OCI-LY7 (cell line): ENCODE measurements around the gene FHOD3. TPM values are rescaled to one million over a fixed set of nuclear protein-coding genes. Genes with fewer than 3 reads are reported as not detected.
"Not testable (repeated sequence)": the region's sequence is repeated elsewhere in the genome, so short reads cannot be mapped to it uniquely, and the experiment has no call there.

Experiments used
- BruUV-seq: library from RNA; stranded (reverse); fragments of 400-500 nt; replicated peaks from 2 replicates; lab custom pipeline; 2021; lab: Mats Ljungman, UMichigan
- CTCF ChIA-PET: fragments of 300-600 bp; sonication (Branson Sonifier 250); formaldehyde crosslinking; loops from one replicate; lab custom pipeline; 2022; ENCODE audit warnings: antibody characterized with exemption; ENCODE audit not compliant: unreplicated experiment; lab: Charles Lee
- POLR2A ChIA-PET: fragments of 300-600 bp; sonication (Branson Sonifier 250); formaldehyde crosslinking; loops from one replicate; lab custom pipeline; 2022; ENCODE audit warnings: antibody characterized with exemption; lab: Charles Lee
- DNase-seq: peaks from one replicate; pipeline ENCODE4 v3.0.0-alpha.2; 2015; ENCODE audit warnings: low spot score
- H2AFZ ChIP-seq: fragments of 200-600 bp; sonication (generic), shearing (Covaris generic); 2 replicates; pipeline ENCODE4 v1.6.1; 2014; ENCODE audit warnings: mild to moderate bottlenecking, antibody characterized with exemption, low read length, moderate library complexity
- H3K27ac ChIP-seq: fragments of 200-600 bp; sonication (generic); 2 replicates; pipeline ENCODE4 v1.5.1; 2014; ENCODE audit warnings: mixed run types, low read depth, mild to moderate bottlenecking, moderate library complexity, low read length, inconsistent platforms; ENCODE audit not compliant: poor library complexity, severe bottlenecking
- H3K36me3 ChIP-seq: fragments of 200-600 bp; sonication (generic); 2 replicates; pipeline ENCODE4 v1.6.1; 2014; ENCODE audit warnings: mild to moderate bottlenecking, antibody characterized with exemption, low read length, moderate library complexity, mixed read lengths; ENCODE audit not compliant: insufficient read depth
- H3K4me1 ChIP-seq: fragments of 200-600 bp; sonication (generic); 2 replicates; pipeline ENCODE4 v1.5.1; 2014; ENCODE audit warnings: mild to moderate bottlenecking, low read length; ENCODE audit not compliant: insufficient read depth, poor library complexity, severe bottlenecking
- H3K4me2 ChIP-seq: fragments of 200-600 bp; sonication (generic); 2 replicates; pipeline ENCODE4 v1.6.1; 2014; ENCODE audit warnings: mild to moderate bottlenecking, low read length
- H3K4me3 ChIP-seq: fragments of 200-600 bp; sonication (generic); 2 replicates; pipeline ENCODE4 v1.5.1; 2014; ENCODE audit warnings: mild to moderate bottlenecking, low read depth, low read length; ENCODE audit not compliant: poor library complexity, severe bottlenecking
- H3K79me2 ChIP-seq: fragments of 200-600 bp; sonication (generic); 2 replicates; pipeline ENCODE4 v1.6.1; 2016; ENCODE audit warnings: low read depth, mild to moderate bottlenecking, low read length, moderate library complexity, mixed read lengths; ENCODE audit not compliant: insufficient read depth
- H3K9me2 ChIP-seq: fragments of 200-600 bp; sonication (generic); 2 replicates; pipeline ENCODE4 v1.6.1; 2016; ENCODE audit warnings: mild to moderate bottlenecking, low read length, mixed read lengths; ENCODE audit not compliant: insufficient read depth
- H3K9me3 ChIP-seq: fragments of 200-600 bp; sonication (generic); 2 replicates; pipeline ENCODE4 v1.6.1; 2014; ENCODE audit warnings: mild to moderate bottlenecking, mixed run types, low read length, mixed read lengths
- H4K20me1 ChIP-seq: fragments of 200-600 bp; sonication (generic); 2 replicates; pipeline ENCODE4 v1.6.1; 2014; ENCODE audit warnings: mild to moderate bottlenecking, antibody characterized with exemption, low read length, moderate library complexity, mixed read lengths; ENCODE audit not compliant: insufficient read depth
- EZH2phosphoT487 ChIP-seq: fragments of 200-600 bp; sonication (generic); IDR thresholded peaks from 2 replicates; pipeline ENCODE4 v1.6.1; 2018; ENCODE audit warnings: low read depth, borderline replicate concordance, mild to moderate bottlenecking, mixed run types, antibody characterized with exemption, low read length, moderate library complexity, mixed read lengths
- intact Hi-C: fragments of 100-400 bp; cut with micrococcal nuclease; formaldehyde crosslinking; loops from one replicate; pipeline ENCODE4 v1.10.0; 2022; ENCODE audit not compliant: unreplicated experiment
- total RNA-seq, 2 experiments: library from RNA; depleted of rRNA in 1 of 2; stranded (reverse); fragments of >200 nt in 1 of 2; shearing (Covaris generic) in 1 of 2; gene quantifications; 2 replicates each; pipeline ENCODE4 v1.2.3, GENCODE V29; 2014 to 2022
- TF ChIP-seq, protein P1 (sequence below): fragments of 200-600 bp; sonication (generic); conservative IDR thresholded peaks from 2 replicates; pipeline ENCODE4 v1.5.1; 2014; ENCODE audit warnings: mild to moderate bottlenecking, antibody characterized with exemption, low read length, moderate library complexity, mixed read lengths

FHOD3 gene
- total RNA-seq, 2 experiments from 2014 or later: 0.06 to 2.4 TPM

DNA sequence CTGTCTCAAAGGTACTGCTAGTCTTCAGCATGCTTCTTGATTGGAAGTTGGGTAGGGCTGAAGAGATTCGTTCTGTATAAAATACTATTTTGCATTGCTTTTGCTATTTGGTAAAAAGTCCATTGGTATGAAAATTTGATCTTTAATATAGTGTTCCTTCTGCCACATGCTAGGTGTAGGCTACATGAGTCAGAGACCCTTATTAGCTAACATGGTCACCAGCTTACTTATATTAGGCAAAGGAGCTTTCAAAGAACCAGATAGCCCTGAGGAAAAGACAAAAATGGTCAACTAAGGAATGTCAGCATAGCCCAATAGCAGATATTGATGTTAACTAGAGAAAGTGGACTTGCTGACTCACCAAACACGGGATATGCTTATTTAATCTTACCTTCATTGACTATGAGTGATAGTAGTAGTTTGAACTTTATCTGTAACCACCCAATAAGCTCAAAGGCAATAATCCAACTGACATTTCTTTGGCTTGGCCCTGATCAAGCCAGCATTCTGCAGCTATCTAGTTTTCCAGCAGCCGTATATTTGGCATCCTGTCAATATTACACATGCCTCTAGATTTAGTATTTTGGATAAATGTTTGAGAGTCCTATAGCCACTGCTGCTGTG, 421.3 kb downstream of the FHOD3 start:
- H3K9me3 ChIP-seq: no peaks in the 10 kb centered on the region
- H3K79me2 ChIP-seq: no peaks in the 10 kb centered on the region
- TF ChIP-seq EZH2phosphoT487: no peak
- TF ChIP-seq, protein P1, sequence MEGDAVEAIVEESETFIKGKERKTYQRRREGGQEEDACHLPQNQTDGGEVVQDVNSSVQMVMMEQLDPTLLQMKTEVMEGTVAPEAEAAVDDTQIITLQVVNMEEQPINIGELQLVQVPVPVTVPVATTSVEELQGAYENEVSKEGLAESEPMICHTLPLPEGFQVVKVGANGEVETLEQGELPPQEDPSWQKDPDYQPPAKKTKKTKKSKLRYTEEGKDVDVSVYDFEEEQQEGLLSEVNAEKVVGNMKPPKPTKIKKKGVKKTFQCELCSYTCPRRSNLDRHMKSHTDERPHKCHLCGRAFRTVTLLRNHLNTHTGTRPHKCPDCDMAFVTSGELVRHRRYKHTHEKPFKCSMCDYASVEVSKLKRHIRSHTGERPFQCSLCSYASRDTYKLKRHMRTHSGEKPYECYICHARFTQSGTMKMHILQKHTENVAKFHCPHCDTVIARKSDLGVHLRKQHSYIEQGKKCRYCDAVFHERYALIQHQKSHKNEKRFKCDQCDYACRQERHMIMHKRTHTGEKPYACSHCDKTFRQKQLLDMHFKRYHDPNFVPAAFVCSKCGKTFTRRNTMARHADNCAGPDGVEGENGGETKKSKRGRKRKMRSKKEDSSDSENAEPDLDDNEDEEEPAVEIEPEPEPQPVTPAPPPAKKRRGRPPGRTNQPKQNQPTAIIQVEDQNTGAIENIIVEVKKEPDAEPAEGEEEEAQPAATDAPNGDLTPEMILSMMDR: no peak
- H2AFZ ChIP-seq: no peak overlapping the region
- ChIA-PET CTCF (interaction anchor here (1.2 kb wide), 1 partner anchor 16 kb away, joined by 4 read pairs; no protein-coding TSS in a partner anchor), POLR2A (interaction anchor here (0.5 kb wide), 1 partner anchor 158 kb away, joined by 3 read pairs; no protein-coding TSS in a partner anchor)
- no peaks in the 10 kb centered on the region for H3K9me2 ChIP-seq
- H4K20me1 ChIP-seq: no peaks in the 10 kb centered on the region
- no peak overlapping the region for H3K4me3 ChIP-seq
- H3K36me3 ChIP-seq: no peaks in the 10 kb centered on the region
- no peak overlapping the region for H3K4me2 ChIP-seq
- BruUV-seq: no TSS peak
- intact Hi-C loops: no loop called here
- peaks cover 13% of the 10 kb centered on the region for H3K4me1 ChIP-seq
- no peak overlapping the region for H3K27ac ChIP-seq
- DNase-seq: no peak

DNA sequence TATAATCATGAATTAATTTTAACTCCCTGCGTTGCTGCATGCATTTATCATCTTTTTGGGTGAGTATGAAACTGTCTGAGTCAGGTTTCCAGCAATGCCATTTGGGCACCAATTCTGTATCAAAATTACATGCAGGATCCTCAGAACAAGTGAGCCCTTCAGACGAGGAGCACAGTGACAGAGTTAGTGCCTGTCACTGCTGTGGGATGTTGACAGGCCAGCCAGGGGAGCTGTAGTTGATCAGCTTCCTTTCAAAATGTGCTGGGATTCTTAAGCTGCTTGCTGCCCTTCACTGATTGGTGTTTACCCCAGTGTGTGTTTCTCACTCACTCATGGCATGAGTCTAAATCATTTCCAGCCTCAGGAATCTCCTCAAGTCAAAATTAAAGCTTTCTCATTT, 422.1 kb downstream of the FHOD3 start:
- intact Hi-C loops: no loop called here
- Histone ChIP-seq H3K4me1 (peaks cover 13% of the 10 kb centered on the region), H2AFZ (no peak overlapping the region), H3K4me3 (no peak overlapping the region), H3K79me2 (no peaks in the 10 kb centered on the region), H3K4me2 (no peak overlapping the region), H4K20me1 (no peaks in the 10 kb centered on the region), H3K9me2 (no peaks in the 10 kb centered on the region), H3K27ac (no peak overlapping the region), H3K9me3 (no peaks in the 10 kb centered on the region), H3K36me3 (no peaks in the 10 kb centered on the region)
- DNase-seq: no peak
- no TSS peak for BruUV-seq
- POLR2A ChIA-PET: interaction anchor here (0.7 to 2.5 kb wide), 4 partner anchors 10 to 703 kb away, joined by 3 to 11 read pairs (median 7); no protein-coding TSS in a partner anchor
- TF ChIP-seq EZH2phosphoT487: no peak
- TF ChIP-seq, protein P1: no peak
- CTCF ChIA-PET: interaction anchor here (0.8 to 1.2 kb wide), 2 partner anchors 10 to 15 kb away, joined by 3 to 4 read pairs; no protein-coding TSS in a partner anchor

DNA sequence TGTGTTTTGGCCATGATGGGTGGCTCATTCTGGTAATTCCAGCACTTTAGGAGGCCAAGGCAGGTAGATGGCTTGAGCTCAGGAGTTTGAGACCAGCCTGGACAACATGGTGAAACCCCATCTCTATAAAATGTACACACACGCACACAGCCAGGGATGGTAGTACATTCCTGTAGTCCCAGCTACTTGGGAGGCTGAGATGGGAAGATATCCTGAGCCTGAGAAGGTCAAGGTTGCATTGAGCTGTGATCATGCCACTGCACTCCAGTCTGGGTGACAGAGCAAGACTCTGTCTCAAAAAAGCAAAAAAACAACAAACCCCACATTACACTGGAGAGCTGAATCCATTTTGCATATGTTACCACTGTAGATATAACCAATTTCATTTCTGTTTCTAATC, 423.8 kb downstream of the FHOD3 start:
- DNase-seq, H3K27ac ChIP-seq, H3K9me2 ChIP-seq, BruUV-seq, H3K36me3 ChIP-seq, H3K9me3 ChIP-seq, H3K79me2 ChIP-seq, H4K20me1 ChIP-seq, H3K4me3 ChIP-seq, H3K4me2 ChIP-seq, intact Hi-C loops, H2AFZ ChIP-seq: not testable (repeated sequence)
- ChIA-PET POLR2A (interaction anchor here (2.4 to 2.5 kb wide), 2 partner anchors 8 to 14 kb away, joined by 11 read pairs; no protein-coding TSS in a partner anchor), CTCF (interaction anchor here (1.0 kb wide), 1 partner anchor 11 kb away, joined by 3 read pairs; no protein-coding TSS in a partner anchor)
- peaks cover 13% of the 10 kb centered on the region for H3K4me1 ChIP-seq
